B cell (primary cell): ENCODE data around the gene NOS3. TPM values are rescaled to one million over a fixed set of nuclear protein-coding genes. Genes with fewer than 3 reads are reported as not detected.

ENCODE experiments used
- ATAC-seq: fragments of 200-7000 bp; cut with Tn5 transposase; one replicate; pipeline ENCODE4 v1.10.0; 2021; ENCODE audit warnings: low read depth, mild to moderate bottlenecking, moderate number of reproducible peaks, moderate library complexity
- CTCF ChIA-PET: fragments of 350-600 bp; sonication (Branson Sonifier 250); formaldehyde crosslinking; loops from one replicate; lab custom pipeline; 2021; ENCODE audit warnings: antibody characterized with exemption, inconsistent platforms; lab: Charles Lee
- POLR2A ChIA-PET: fragments of 350-600 bp; sonication (Branson Sonifier 250); formaldehyde crosslinking; loops from one replicate; lab custom pipeline; 2021; ENCODE audit warnings: antibody characterized with exemption; lab: Charles Lee
- DNase-seq: peaks from one replicate; pipeline ENCODE4 v3.0.0; 2013
- H2AFZ ChIP-seq: 2 replicates; pipeline ENCODE4 v1.6.1; 2012; ENCODE audit warnings: mild to moderate bottlenecking, low read depth, low read length; ENCODE audit not compliant: insufficient read depth, poor library complexity, severe bottlenecking
- H3K27ac ChIP-seq, 2 donors: 1 replicate in 1 of 2; 2 replicates in 1 of 2; pipeline ENCODE4 v1.5.1; 2012 to 2013; ENCODE audit warnings: low read length in 2 of 2, mild to moderate bottlenecking in 2 of 2, moderate library complexity in 1 of 2
- H3K27me3 ChIP-seq, 4 experiments: fragments of 200-600 bp in 1 of 4; sonication (generic) in 1 of 4; replicated peaks in 1 of 4; 1 replicate in 2 of 4; 2 replicates in 2 of 4; pipeline versions ENCODE4 v1.6.1 to v1.7.0; 2013 to 2016; ENCODE audit warnings: low read length in 3 of 4, mild to moderate bottlenecking in 2 of 4, mixed read lengths in 1 of 4, moderate library complexity in 1 of 4; ENCODE audit not compliant: insufficient read depth in 4 of 4, control insufficient read depth in 3 of 4; ENCODE audit errors: control extremely low read depth in 1 of 4
- H3K36me3 ChIP-seq, 2 experiments: replicated peaks in 1 of 2; 1 replicate in 1 of 2; 2 replicates in 1 of 2; pipeline versions ENCODE4 v1.6.1 to v1.7.1; 2013; ENCODE audit warnings: low read length in 1 of 2; ENCODE audit not compliant: insufficient read depth in 2 of 2, control insufficient read depth in 1 of 2; ENCODE audit errors: control extremely low read depth in 1 of 2, extremely low read depth in 1 of 2
- H3K4me1 ChIP-seq, 2 donors: fragments of 200-600 bp in 1 of 2; sonication (generic) in 1 of 2; 1 replicate in 1 of 2; 2 replicates in 1 of 2; pipeline versions ENCODE4 v1.5.1 to v1.6.1; 2013 to 2017; ENCODE audit warnings: low read length in 2 of 2; ENCODE audit not compliant: control insufficient read depth in 2 of 2, insufficient read depth in 2 of 2
- H3K4me2 ChIP-seq: replicated peaks from 2 replicates; pipeline ENCODE3; 2012; ENCODE audit warnings: mild to moderate bottlenecking, low read depth, low read length; ENCODE audit not compliant: poor library complexity, severe bottlenecking
- H3K4me3 ChIP-seq, 5 experiments: fragments of 200-600 bp in 1 of 5; sonication (generic) in 1 of 5; 1 replicate in 3 of 5; 2 replicates in 2 of 5; pipeline versions ENCODE4 v1.5.1 to v1.7.0; 2011 to 2016; ENCODE audit warnings: low read length in 4 of 5, mild to moderate bottlenecking in 4 of 5, low read depth in 2 of 5, control low read depth in 1 of 5, moderate library complexity in 1 of 5; ENCODE audit not compliant: insufficient read depth in 1 of 5; ENCODE audit errors: control extremely low read depth in 1 of 5, extremely low read depth in 1 of 5
- H3K79me2 ChIP-seq: fragments of 200-600 bp; sonication (generic); one replicate; pipeline ENCODE4 v1.6.0; 2016; ENCODE audit warnings: low read length; ENCODE audit not compliant: control insufficient read depth, insufficient read depth
- H3K9ac ChIP-seq: fragments of 200-600 bp; sonication (generic); 2 replicates; pipeline ENCODE4 v1.6.1; 2017; ENCODE audit warnings: mild to moderate bottlenecking, low read length, moderate library complexity
- H3K9me3 ChIP-seq, 3 donors: one replicate each; pipeline versions ENCODE4 v1.6.1 to v1.7.1; 2013; ENCODE audit warnings: low read length in 2 of 3; ENCODE audit not compliant: control insufficient read depth in 2 of 3, insufficient read depth in 1 of 3; ENCODE audit errors: control extremely low read depth in 1 of 3
- H4K20me1 ChIP-seq: 2 replicates; pipeline ENCODE4 v1.6.0; 2012; ENCODE audit warnings: mild to moderate bottlenecking, low read length; ENCODE audit not compliant: insufficient read depth, control insufficient read depth, poor library complexity, severe bottlenecking
- H3K27ac Mint-ChIP-seq: one replicate; pipeline ENCODE4 v1.8.0; 2021; ENCODE audit warnings: mixed read lengths
- H3K27me3 Mint-ChIP-seq: one replicate; pipeline ENCODE4 v1.8.0; 2021; ENCODE audit warnings: mixed read lengths
- H3K4me1 Mint-ChIP-seq: one replicate; pipeline ENCODE4 v1.8.0; 2021; ENCODE audit warnings: mixed read lengths
- H3K4me3 Mint-ChIP-seq: one replicate; pipeline ENCODE4 v1.8.0; 2021; ENCODE audit warnings: mixed read lengths
- H3K9me3 Mint-ChIP-seq: one replicate; pipeline ENCODE4 v1.8.0; 2022; ENCODE audit warnings: mixed read lengths; ENCODE audit not compliant: insufficient read depth
- EZH2 ChIP-seq: IDR thresholded peaks from 2 replicates; pipeline ENCODE4 v1.6.1; 2012; ENCODE audit warnings: borderline replicate concordance, low read depth, mild to moderate bottlenecking, moderate library complexity, low read length; ENCODE audit not compliant: insufficient read depth, poor library complexity, severe bottlenecking
- WGBS: methylation state at CpG from one replicate; pipeline ENCODE4 v1.1.5; 2013; ENCODE audit warnings: missing lambda C conversion rate; ENCODE audit not compliant: insufficient coverage; 5-methylcytosine and 5-hydroxymethylcytosine counted together
- intact Hi-C: fragments of 100-400 bp; cut with micrococcal nuclease; formaldehyde crosslinking; loops from one replicate; pipeline ENCODE4 v1.10.0; 2022
- polyA plus RNA-seq: library from polyadenylated mRNA; depleted of rRNA; stranded (reverse); fragments of >200 nt; gene quantifications from 2 replicates; pipeline ENCODE4 v1.2.3, GENCODE V29; 2012
- total RNA-seq, 2 donors: library from RNA; stranded (reverse); fragments of 120-200 nt in 1 of 2; gene quantifications; 1 replicate in 1 of 2; 2 replicates in 1 of 2; pipeline versions ENCODE4 v1.2.3 to v1.2.4, GENCODE V29; 2013 to 2022
- TF ChIP-seq, protein P1 (sequence below): fragments of 200-600 bp; IDR thresholded peaks from one replicate; pipeline ENCODE4 v1.8.0; 2022; ENCODE audit warnings: antibody characterized with exemption, mild to moderate bottlenecking

NOS3 gene
- total and polyA plus RNA-seq, 2 donors (not counting 1 experiment from before 2014, with no cell fraction given), result 0.39 to 0.54 TPM

DNA sequence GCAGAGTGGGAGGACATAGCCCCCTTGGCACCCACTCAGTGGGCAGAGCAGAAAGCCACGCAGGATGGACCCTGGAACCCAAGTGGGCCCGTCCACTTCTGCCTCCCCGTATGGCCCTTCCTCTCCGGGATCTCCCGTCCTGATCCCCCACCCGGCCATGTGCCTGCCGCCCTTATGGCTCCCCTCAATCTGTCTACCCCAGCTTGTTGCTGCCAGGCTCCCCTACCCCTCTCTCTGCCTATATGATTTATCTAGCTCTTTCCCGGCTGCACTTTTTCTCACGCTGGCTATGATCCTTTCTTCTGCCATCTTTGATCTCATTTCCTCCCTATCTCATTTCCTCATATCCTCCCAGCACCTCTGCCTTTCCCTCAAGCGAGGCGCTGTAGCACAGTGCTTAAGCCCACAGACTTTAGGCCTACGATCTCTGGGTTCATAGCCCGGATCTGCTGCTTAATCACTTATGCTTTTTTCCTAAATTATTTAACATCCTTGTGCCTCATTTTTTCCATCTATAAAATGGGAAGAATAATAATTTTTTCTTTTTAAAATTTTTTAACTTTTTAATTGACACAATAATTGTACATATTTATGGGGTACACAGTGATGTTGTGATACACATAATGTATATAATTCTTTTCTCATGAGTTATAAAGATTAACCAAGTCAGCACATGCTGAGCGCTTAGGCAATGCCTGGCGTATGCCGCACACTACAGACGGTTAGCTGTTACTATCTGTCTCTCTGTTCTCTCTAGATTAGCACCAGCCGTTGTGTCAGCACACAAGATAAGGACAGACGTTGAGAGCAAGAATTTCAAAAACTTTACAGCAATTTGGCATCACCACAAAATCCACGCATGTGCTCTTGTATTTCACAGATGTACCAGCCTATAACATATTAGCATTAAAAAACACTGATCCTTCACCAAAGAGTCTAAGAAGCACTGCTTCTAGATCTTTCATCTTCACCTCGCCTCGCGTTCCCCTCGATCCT lies 30.8 kb upstream of the NOS3 start:
- Histone ChIP-seq H3K4me3 (no peak overlapping the region), H3K4me1 (peaks cover 3 to 5% of the 10 kb centered on the region in 2 donors), H3K9ac (no peak overlapping the region), H3K27me3 (peaks cover 0 to 66% (median 5%) of the 10 kb centered on the region in 4 experiments), H3K4me2 (no peak overlapping the region), H3K9me3 (peaks cover 0 to 9% (median 0%) of the 10 kb centered on the region in 3 donors), H3K27ac (no peak overlapping the region), H2AFZ (no peak overlapping the region), H4K20me1 (no peaks in the 10 kb centered on the region), H3K36me3 (no peaks in the 10 kb centered on the region), H3K79me2 (no peaks in the 10 kb centered on the region)
- CTCF ChIA-PET, result interaction anchor here (1.5 to 3.6 kb wide), 2 partner anchors 150 to 152 kb away, joined by 5 to 44 read pairs; no protein-coding TSS in a partner anchor
- intact Hi-C loops, result no loop called here
- POLR2A ChIA-PET, result no interaction called here
- ATAC-seq (no peak), DNase-seq (no peak)
- TF ChIP-seq EZH2, result no peak
- TF ChIP-seq, protein P1, sequence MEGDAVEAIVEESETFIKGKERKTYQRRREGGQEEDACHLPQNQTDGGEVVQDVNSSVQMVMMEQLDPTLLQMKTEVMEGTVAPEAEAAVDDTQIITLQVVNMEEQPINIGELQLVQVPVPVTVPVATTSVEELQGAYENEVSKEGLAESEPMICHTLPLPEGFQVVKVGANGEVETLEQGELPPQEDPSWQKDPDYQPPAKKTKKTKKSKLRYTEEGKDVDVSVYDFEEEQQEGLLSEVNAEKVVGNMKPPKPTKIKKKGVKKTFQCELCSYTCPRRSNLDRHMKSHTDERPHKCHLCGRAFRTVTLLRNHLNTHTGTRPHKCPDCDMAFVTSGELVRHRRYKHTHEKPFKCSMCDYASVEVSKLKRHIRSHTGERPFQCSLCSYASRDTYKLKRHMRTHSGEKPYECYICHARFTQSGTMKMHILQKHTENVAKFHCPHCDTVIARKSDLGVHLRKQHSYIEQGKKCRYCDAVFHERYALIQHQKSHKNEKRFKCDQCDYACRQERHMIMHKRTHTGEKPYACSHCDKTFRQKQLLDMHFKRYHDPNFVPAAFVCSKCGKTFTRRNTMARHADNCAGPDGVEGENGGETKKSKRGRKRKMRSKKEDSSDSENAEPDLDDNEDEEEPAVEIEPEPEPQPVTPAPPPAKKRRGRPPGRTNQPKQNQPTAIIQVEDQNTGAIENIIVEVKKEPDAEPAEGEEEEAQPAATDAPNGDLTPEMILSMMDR, result no peak
- Mint-ChIP-seq H3K9me3 (no peaks in the 10 kb centered on the region), H3K27me3 (peaks cover 48% of the 10 kb centered on the region), H3K4me1 (peaks cover 2% of the 10 kb centered on the region), H3K4me3 (no peak overlapping the region), H3K27ac (no peak overlapping the region)
- WGBS, result 54% methylated on average over 23 of the region's 24 CpGs
